Motor neuron (in vitro differentiated cells): ENCODE results near the gene HOXD10. TPM values are rescaled to one million over a fixed set of nuclear protein-coding genes. Genes with fewer than 3 reads are reported as not detected.

ENCODE experiments used
- ATAC-seq, 8 experiments: fragments of 200-7000 bp; cut with Tn5 transposase; replicated peaks in 6 of 8; 2 replicates each; pipeline ENCODE4 v1.8.0; 2021; ENCODE audit warnings: mild to moderate bottlenecking in 8 of 8, moderate library complexity in 8 of 8
- H3K27ac ChIP-seq, 2 donors: fragments of 250-450 bp; sonication (Bioruptor Pico); 2 replicates each; pipeline ENCODE4 v1.9.0; 2021; ENCODE audit warnings: antibody characterized with exemption in 2 of 2, mild to moderate bottlenecking in 2 of 2, moderate library complexity in 1 of 2
- H3K4me1 ChIP-seq, 2 donors: fragments of 250-450 bp; sonication (Bioruptor Pico); replicated peaks in 1 of 2; 2 replicates each; pipeline ENCODE4 v1.6.1; 2021; ENCODE audit warnings: antibody characterized with exemption in 2 of 2, mild to moderate bottlenecking in 2 of 2, moderate library complexity in 1 of 2
- H3K4me3 ChIP-seq, 5 donors: fragments of 250-450 bp; sonication (Bioruptor Pico); 2 replicates each; pipeline ENCODE4 v1.9.0; 2021; ENCODE audit warnings: antibody characterized with exemption in 5 of 5, mild to moderate bottlenecking in 5 of 5, moderate library complexity in 4 of 5
- WGBS, 10 experiments: fragments of 450-650 bp; shearing (Covaris generic); methylation state at CpG; one replicate each; pipeline ENCODE4 v1.0.0; 2022; 5-methylcytosine and 5-hydroxymethylcytosine counted together
- in situ Hi-C, 9 experiments: fragments of 400-800 bp; cut with MboI; loops; one replicate each; pipeline ENCODE4 v1.15.0; 2021; ENCODE audit warnings: low sequenced_read_pairs in 9 of 9, low pct_unique_long_range_greater_than_20kb in 2 of 9; ENCODE audit not compliant: unreplicated experiment in 9 of 9
- total RNA-seq, 8 experiments: library from RNA; unstranded; fragments of 300-600 nt; gene quantifications; 2 replicates each; pipeline versions ENCODE4 v1.2.3 to v1.2.4, GENCODE V29; 2022

HOXD10 gene
- total RNA-seq, 8 experiments from 2014 or later: 0.11 to 22.3 (median 0.61) TPM; not detected in 2

- H3K4me3 ChIP-seq: no peak overlapping the region
- H3K4me1 ChIP-seq: peaks cover 0 to 22% of the 10 kb centered on the region in 2 donors
- WGBS, 10 experiments: 23 to 100% (median 54%) methylated on average over 3 to 4 of the region's 28 CpGs; no CpG with 5 or more reads in 6 of the 10 experiments
- in situ Hi-C loops: loop anchor here in 3 of 9 experiments (25.0 kb wide), 3 partner anchors 712 to 1662 kb away; no protein-coding TSS in a partner anchor
- no peak for ATAC-seq
- no peak overlapping the region for H3K27ac ChIP-seq
Measured at GRCh38 chr2:176100547-176101140, 15.9 kb upstream of the HOXD10 start.

GRCh38 chr2:176101216-176101830, 15.3 kb upstream of the HOXD10 start:
- H3K4me1 ChIP-seq: peaks cover 0 to 22% of the 10 kb centered on the region in 2 donors
- no peak for ATAC-seq
- H3K4me3 ChIP-seq: no peak overlapping the region
- WGBS, 10 experiments: 17 to 20% methylated on average over 1 to 2 of the region's 2 CpGs; no CpG with 5 or more reads in 8 of the 10 experiments
- H3K27ac ChIP-seq: no peak overlapping the region
- in situ Hi-C loops: loop anchor here in 3 of 9 experiments (25.0 kb wide), 3 partner anchors 711 to 1661 kb away; no protein-coding TSS in a partner anchor

GRCh38 chr2:176101842-176102241, 14.7 kb upstream of the HOXD10 start:
- ATAC-seq: no peak
- peaks cover 0 to 25% of the 10 kb centered on the region in 2 donors for H3K4me1 ChIP-seq
- 10 to 95% (median 16%) methylated on average over 1 to 3 of the region's 5 CpGs; no CpG with 5 or more reads in 4 of the 10 experiments for WGBS, 10 experiments
- no peak overlapping the region for H3K4me3 ChIP-seq
- in situ Hi-C loops: loop anchor here in 3 of 9 experiments (25.0 kb wide), 3 partner anchors 710 to 1660 kb away; no protein-coding TSS in a partner anchor
- no peak overlapping the region for H3K27ac ChIP-seq

GRCh38 chr2:176102309-176102866, 14.2 kb upstream of the HOXD10 start:
- 10 to 91% (median 32%) methylated on average over 4 to 7 of the region's 7 CpGs; no CpG with 5 or more reads in 1 of the 10 experiments for WGBS, 10 experiments

GRCh38 chr2:176103194-176103593, 13.4 kb upstream of the HOXD10 start:
- in situ Hi-C loops: loop anchor here in 3 of 9 experiments (25.0 kb wide), 3 partner anchors 709 to 1659 kb away; no protein-coding TSS in a partner anchor
- ATAC-seq: no peak
- Histone ChIP-seq H3K27ac (no peak overlapping the region), H3K4me1 (peaks cover 0 to 30% of the 10 kb centered on the region in 2 donors), H3K4me3 (no peak overlapping the region)
- WGBS, 10 experiments: 0 to 82% (median 19%) methylated on average over 1 to 6 of the region's 7 CpGs; no CpG with 5 or more reads in 1 of the 10 experiments

More at GRCh38 chr2:176102309-176102866, 14.2 kb upstream of the HOXD10 start:
- no peak overlapping the region for H3K27ac ChIP-seq
- no peak for ATAC-seq
- H3K4me3 ChIP-seq: no peak overlapping the region
- in situ Hi-C loops: loop anchor here in 3 of 9 experiments (25.0 kb wide), 3 partner anchors 710 to 1660 kb away; no protein-coding TSS in a partner anchor
- H3K4me1 ChIP-seq: peaks cover 0 to 30% of the 10 kb centered on the region in 2 donors

- Histone ChIP-seq H3K27ac (no peak overlapping the region), H3K4me3 (no peak overlapping the region), H3K4me1 (peaks cover 0 to 23% of the 10 kb centered on the region in 2 donors)
- in situ Hi-C loops: loop anchor here in 3 of 9 experiments (25.0 kb wide), 3 partner anchors 708 to 1658 kb away; no protein-coding TSS in a partner anchor
- 0 to 49% (median 0%) methylated on average over 1 to 8 of the region's 17 CpGs for whole genome bisulfite sequencing, 10 experiments
- peak in 1 of 8 experiments; percentile 6 for ATAC-seq
Measured at GRCh38 chr2:176103742-176104315, 12.7 kb upstream of the HOXD10 start.

GRCh38 chr2:176104316-176105077, 12.1 kb upstream of the HOXD10 start:
- Histone ChIP-seq H3K4me1 (peaks cover 0 to 27% of the 10 kb centered on the region in 2 donors), H3K27ac (no peak overlapping the region), H3K4me3 (no peak overlapping the region)
- ATAC-seq: peak in 2 of 8 experiments; percentile 5 to 35
- in situ Hi-C loops: loop anchor here in 3 of 9 experiments (25.0 kb wide), 3 partner anchors 708 to 1658 kb away; no protein-coding TSS in a partner anchor
- WGBS, 10 experiments: 0 to 8% (median 3%) methylated on average over 2 to 14 of the region's 56 CpGs; no CpG with 5 or more reads in 1 of the 10 experiments

- Histone ChIP-seq H3K4me1 (peaks cover 0 to 24% of the 10 kb centered on the region in 2 donors), H3K27ac (no peak overlapping the region), H3K4me3 (no peak overlapping the region)
- 0 to 87% (median 20%) methylated on average over 1 to 3 of the region's 25 CpGs; no CpG with 5 or more reads in 6 of the 10 experiments for WGBS, 10 experiments
- in situ Hi-C loops: loop anchor here in 3 of 9 experiments (25.0 kb wide), 3 partner anchors 707 to 1657 kb away; no protein-coding TSS in a partner anchor
- peak in 1 of 8 experiments; percentile 10 for ATAC-seq
Measured at GRCh38 chr2:176105078-176105729, 11.4 kb upstream of the HOXD10 start.

GRCh38 chr2:176105730-176106580, 10.6 kb upstream of the HOXD10 start:
- Histone ChIP-seq H3K4me1 (peaks cover 0 to 24% of the 10 kb centered on the region in 2 donors), H3K4me3 (no peak overlapping the region), H3K27ac (no peak overlapping the region)
- ATAC-seq: peak in 1 of 8 experiments; percentile 2
- 0 to 40% (median 8%) methylated on average over 2 to 15 of the region's 25 CpGs for WGBS, 10 experiments
- in situ Hi-C loops: loop anchor here in 3 of 9 experiments (25.0 kb wide), 3 partner anchors 706 to 1656 kb away; no protein-coding TSS in a partner anchor

GRCh38 chr2:176106581-176107539, 9.7 kb upstream of the HOXD10 start, which contains the start of gene HOXD11:
TSS of gene HOXD11 (plus strand) at chr2:176107280. CDS start at chr2:176107356, 76 bp downstream.
- in situ Hi-C loops: loop anchor here in 3 of 9 experiments (25.0 kb wide), 3 partner anchors 705 to 1655 kb away; no protein-coding TSS in a partner anchor
- WGBS, 10 experiments: 0 to 12% (median 4%) methylated on average over 1 to 10 of the region's 85 CpGs; no CpG with 5 or more reads in 2 of the 10 experiments
- ATAC-seq: peak; percentile 13 to 77 (median 59)
- Histone ChIP-seq H3K27ac (no peak within 1 kb of the TSS), H3K4me1 (peaks cover 0 to 24% of the 10 kb centered on the region in 2 donors), H3K4me3 (peak within 1 kb of the TSS in 4 of 5 donors; percentile 1 to 18 (median 12))
